Measurements from ENCODE around the gene ENO2. TPM values are rescaled to one million over a fixed set of nuclear protein-coding genes. Genes with fewer than 3 reads are reported as not detected.
"Not testable (repeated sequence)": the region's sequence is repeated elsewhere in the genome, so short reads cannot be mapped to it uniquely, and the experiment has no call there.

Gene ENO2
- total and polyA plus RNA-seq, 12 donors, result 7.4 to 113 (median 35.1) TPM

GRCh38 chr12:6869049-6870021 lies 45.0 kb upstream of the ENO2 start:
- peak; percentile 85 to 94 (median 89) for DNase-seq
- H3K36me3 ChIP-seq (replicated peaks in 1 of 2), result peaks cover 0 to 47% of the 10 kb centered on the region in 2 donors
- no peaks in the 10 kb centered on the region for H3K27me3 ChIP-seq
- no peak for TF ChIP-seq POLR2A (IDR thresholded peaks at IDR 0.05)
- peak; percentile 85 to 92 (median 90) for TF ChIP-seq CTCF (IDR thresholded peaks at IDR 0.05)
- no peaks in the 10 kb centered on the region for H3K9me3 ChIP-seq (replicated peaks in 1 of 3)
- intact Hi-C loops (cut with DNase I), result loop anchor here in 1 of 2 donors (10.0 kb wide), 1 partner anchor 85 kb away; the partner anchor contains the start of gene PTPN6
- peak overlapping the region; percentile 9 to 98 (median 97) for H3K27ac ChIP-seq
- peak overlapping the region in 1 of 4 donors; percentile 93 for H3K4me3 ChIP-seq
- 16 to 21% (median 19%) methylated on average over 9 to 12 of the region's 12 CpGs for WGBS, 4 donors
- H3K4me1 ChIP-seq (replicated peaks in 1 of 2), result peaks cover 31 to 56% of the 10 kb centered on the region in 2 donors

DNA sequence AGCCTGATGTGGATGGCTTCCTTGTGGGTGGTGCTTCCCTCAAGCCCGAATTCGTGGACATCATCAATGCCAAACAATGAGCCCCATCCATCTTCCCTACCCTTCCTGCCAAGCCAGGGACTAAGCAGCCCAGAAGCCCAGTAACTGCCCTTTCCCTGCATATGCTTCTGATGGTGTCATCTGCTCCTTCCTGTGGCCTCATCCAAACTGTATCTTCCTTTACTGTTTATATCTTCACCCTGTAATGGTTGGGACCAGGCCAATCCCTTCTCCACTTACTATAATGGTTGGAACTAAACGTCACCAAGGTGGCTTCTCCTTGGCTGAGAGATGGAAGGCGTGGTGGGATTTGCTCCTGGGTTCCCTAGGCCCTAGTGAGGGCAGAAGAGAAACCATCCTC lies 44.1 kb upstream of the ENO2 start:
- not testable (repeated sequence) for H3K27me3 ChIP-seq; H3K9me3 ChIP-seq (replicated peaks in 1 of 3); H3K4me3 ChIP-seq; DNase-seq
- 42 to 59% (median 48%) methylated on average over 4 of the region's 4 CpGs for WGBS, 4 donors
- peaks cover 31 to 56% of the 10 kb centered on the region in 2 donors for H3K4me1 ChIP-seq (replicated peaks in 1 of 2)
- intact Hi-C loops (cut with DNase I), result loop anchor here in 1 of 2 donors (10.0 kb wide), 1 partner anchor 84 kb away; the partner anchor contains the start of gene PTPN6
- H3K36me3 ChIP-seq (replicated peaks in 1 of 2), result peaks cover 0 to 37% of the 10 kb centered on the region in 2 donors
- H3K27ac ChIP-seq, result peak overlapping the region in 4 of 5 donors; percentile 9 to 98 (median 63)

- TF ChIP-seq POLR2A (IDR thresholded peaks at IDR 0.05), result no peak
- TF ChIP-seq CTCF (IDR thresholded peaks at IDR 0.05), result no peak
- peak overlapping the region in 1 of 4 donors; percentile 91 for H3K4me3 ChIP-seq
- H3K4me1 ChIP-seq (replicated peaks in 1 of 2), result peaks cover 31 to 56% of the 10 kb centered on the region in 2 donors
- intact Hi-C loops (cut with DNase I), result loop anchor here in 1 of 2 donors (10.0 kb wide), 1 partner anchor 83 kb away; the partner anchor contains the start of gene PTPN6
- WGBS, 4 donors, result 63 to 69% (median 64%) methylated on average over 7 to 12 of the region's 12 CpGs
- no peaks in the 10 kb centered on the region for H3K27me3 ChIP-seq
- DNase-seq, result peak in 2 of 7 donors; percentile 34 to 35
- H3K36me3 ChIP-seq (replicated peaks in 1 of 2), result peaks cover 0 to 29% of the 10 kb centered on the region in 2 donors
- peak overlapping the region in 3 of 5 donors; percentile 29 to 89 (median 65) for H3K27ac ChIP-seq
- no peaks in the 10 kb centered on the region for H3K9me3 ChIP-seq (replicated peaks in 1 of 3)
These were observed 43.1 kb upstream of the ENO2 start for GRCh38 chr12:6871052-6871957.
